NCI-H510A (cell line): ENCODE measurements around the gene ZNF777.
"Not testable (repeated sequence)": the region's sequence is repeated elsewhere in the genome, so short reads cannot be mapped to it uniquely, and the experiment has no call there.

Experiments used
- DNase-seq: peaks from one replicate; lab custom pipeline; 2025; lab: John Stamatoyannopoulos, UW

ZNF777 gene

DNA sequence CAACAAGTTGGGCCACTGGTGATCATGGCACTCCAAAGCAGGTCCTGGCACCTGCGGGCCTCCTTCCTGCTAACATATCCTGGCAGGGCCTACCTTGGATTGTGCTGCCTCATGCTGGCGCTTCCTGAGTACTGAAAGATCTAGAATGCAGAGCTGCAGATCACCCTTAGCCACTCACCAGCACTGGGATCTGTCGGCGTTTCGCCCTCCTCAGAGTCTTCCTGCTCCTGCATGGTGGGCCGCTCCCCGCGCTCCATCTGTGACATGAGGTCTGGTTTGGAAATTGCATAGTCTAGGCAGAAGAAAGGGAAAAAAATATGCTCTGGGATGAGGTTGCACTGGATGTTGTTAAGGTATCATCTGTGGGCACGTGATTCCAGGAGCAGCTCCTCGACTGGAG lies 10.0 kb downstream of the ZNF777 start:
- DNase-seq, result no peak

DNA sequence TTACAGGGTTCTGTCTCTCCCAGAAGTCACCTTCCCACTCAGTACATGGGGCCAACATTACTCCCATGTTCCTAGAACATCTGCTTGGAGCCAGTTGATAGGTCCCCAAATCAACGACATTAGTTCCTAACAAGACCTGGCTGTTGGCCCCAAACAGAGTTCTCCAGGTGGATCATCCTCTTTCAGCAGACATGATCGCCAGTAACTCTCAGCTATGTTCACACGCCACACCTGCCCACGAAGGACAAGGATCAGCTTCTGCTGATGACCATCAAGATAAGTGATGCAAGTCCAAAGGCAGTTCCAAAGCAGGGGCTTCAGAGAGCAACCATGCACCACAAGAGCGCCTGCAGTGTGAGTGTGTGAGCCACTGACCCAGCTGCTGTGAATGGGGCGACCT lies 11.0 kb downstream of the ZNF777 start:
- no peak for DNase-seq

DNA sequence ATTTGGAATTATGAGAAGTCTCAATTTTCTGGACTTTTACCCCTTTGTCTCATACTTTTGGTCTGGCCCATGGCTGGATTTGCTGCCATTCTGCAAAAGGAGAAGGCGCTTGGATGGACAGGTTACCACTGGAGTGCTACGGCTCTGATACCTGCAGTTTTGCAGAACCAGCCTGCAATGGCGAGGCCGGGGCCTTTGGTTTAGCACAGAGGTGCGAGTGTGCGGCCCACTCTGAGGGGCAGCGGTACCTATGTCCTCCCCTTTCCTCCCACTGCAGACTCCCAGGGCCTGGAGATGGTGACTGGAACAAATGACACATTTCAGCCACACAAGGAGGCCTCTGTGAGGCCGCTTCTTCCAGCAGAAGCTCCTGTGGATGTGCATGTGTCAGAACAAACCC lies 11.9 kb downstream of the ZNF777 start:
- no peak for DNase-seq

DNA sequence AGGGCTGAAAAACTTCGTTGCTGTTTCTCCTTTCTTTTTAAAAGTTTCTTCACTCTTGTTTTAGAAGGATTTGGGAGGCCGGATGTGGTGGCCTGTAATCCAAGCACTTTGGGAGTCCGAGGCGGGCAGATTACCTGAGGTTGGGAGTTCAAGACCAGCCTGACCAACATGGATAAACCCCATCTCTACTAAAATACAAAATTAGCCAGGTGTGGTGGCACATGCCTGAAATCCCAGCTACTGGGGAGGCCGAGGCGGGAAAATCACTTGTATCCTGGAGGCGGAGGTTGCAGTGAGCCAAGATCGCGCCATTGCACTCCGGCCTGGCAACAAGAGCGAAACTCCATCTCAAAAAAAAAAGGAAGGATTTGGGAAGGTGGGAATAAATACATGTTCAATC lies 14.8 kb downstream of the ZNF777 start:
- DNase-seq, result not testable (repeated sequence)

DNA sequence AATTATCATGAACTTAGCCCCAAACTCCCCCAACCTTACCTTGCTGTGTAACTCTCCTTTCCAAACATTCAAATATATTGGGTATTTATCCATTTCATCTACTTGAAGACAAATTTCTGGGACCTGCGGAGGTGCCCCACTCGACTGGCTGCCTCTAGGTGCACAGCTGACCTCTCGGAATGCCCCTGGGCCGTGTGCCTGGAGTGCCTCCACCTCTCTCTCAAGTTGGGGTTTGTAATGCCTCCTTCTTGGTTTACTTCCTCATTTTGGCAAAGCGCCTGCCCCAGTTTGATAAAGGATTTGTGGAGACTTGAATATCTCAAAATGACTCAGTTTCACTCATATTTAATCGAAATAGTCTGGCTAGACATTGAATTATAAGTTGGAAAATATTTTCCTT lies 16.6 kb downstream of the ZNF777 start:
- DNase-seq, result no peak

- DNase-seq, result no peak
These were observed 17.3 kb downstream of the ZNF777 start for GRCh38 chr7:149443523-149443922.

DNA sequence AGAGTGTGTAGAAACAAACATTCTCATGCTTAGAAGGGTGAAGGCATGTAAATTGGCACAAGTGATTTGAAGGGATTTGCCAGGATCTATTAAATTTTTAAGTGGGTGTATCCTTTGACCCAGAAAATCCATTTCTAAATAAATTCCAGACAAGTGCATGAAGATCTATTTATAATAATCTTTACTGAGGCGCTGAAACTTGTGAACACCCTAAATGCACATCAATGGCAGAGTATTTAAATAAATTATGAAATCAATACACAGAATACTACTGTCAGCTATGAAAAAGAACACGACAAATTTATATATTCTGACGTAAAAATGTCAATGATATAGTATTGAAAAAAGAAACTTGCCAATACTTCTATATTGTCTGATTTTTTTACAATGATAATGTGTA lies 17.9 kb downstream of the ZNF777 start:
- no peak for DNase-seq

GRCh38 chr7:149440222-149440621 lies 20.6 kb downstream of the ZNF777 start:
- no peak for DNase-seq

- DNase-seq, result no peak
These were observed 24.5 kb downstream of the ZNF777 start for GRCh38 chr7:149436358-149436757.

- no peak for DNase-seq
These were observed 27.7 kb downstream of the ZNF777 start for GRCh38 chr7:149433124-149433523.

- DNase-seq, result no peak
These were observed 28.7 kb downstream of the ZNF777 start for GRCh38 chr7:149432121-149432691.

GRCh38 chr7:149431486-149432120 lies 29.3 kb downstream of the ZNF777 start:
- DNase-seq, result no peak

DNA sequence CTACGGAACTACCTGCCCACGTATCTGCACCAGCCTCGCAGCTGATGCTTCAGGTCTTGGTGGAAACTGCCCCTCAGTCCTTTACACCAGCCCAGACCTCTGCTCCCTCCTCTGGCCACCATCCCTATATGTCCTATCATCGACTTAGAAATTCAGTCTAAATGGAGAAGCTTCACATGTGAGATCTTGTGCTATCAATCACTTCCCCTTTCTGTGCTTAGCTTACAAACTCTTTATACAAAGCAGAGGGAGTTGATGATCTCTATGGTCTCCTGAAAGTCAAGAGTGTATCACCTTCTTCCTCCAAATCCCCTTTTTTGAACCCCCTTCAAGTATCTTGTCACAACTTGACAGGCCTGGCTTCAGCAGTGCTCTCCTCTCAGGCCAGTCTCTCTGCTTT lies 30.7 kb downstream of the ZNF777 start:
- no peak for DNase-seq

GRCh38 chr7:149427893-149428292 lies 33.0 kb downstream of the ZNF777 start:
- DNase-seq, result no peak

DNA sequence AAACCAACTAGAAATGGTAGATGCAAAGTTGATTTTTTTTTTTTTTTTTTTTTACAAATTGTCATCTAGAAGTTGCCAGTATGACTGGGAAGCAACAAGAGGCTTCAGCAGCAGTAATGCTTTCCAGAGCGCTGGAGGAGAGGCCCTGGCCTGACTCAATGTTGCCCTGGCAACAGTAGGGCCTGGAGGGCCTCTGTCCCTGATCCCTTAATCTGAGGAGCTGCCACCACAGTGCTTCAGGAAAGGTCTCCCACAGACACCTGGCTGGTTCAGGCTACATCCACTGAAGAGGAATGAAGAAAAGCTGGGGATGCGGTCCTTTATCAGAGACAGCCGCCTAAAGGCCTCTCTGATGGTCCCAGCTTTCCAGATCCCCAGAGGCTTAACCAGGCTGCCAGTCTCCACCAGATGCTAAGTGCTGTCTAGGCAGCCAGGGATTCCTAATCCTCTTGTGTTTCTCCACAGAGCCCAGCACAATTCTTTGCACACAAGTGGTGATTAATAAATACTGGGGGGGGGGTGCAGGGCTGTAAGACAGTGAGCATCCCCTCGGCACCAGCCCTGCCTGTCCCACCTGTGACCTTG lies 33.7 kb downstream of the ZNF777 start:
- no peak for DNase-seq

DNA sequence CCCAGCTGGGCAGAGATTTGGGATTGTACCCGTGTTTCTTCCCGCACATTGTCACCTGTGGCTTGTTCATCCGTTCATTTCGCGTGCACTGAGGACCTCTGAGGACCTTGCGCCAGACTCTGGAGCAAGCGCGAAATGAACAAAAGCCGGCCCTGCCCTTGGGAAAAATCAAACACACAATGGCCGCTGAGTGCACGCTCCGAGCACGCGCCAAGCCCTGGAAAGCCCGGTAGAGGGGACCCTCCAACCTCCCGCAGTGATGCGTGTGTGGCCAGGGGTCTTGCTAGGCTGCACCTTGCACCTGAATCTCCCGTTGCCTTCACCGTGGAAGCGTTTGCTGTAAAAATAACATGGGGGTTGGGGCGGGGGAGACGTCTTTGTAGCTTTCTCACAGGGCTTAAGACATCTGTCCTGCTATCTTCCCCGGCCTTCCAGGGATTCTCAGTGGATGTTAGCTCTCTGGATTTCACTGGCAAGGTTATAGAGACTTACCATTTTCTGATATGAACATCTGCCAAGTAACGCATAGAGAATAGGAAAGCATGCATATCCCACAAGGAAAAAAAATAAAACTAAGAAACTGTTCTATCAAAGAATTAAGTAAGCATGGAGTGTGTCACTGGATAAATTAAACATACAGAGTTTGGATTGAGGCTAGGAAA lies 37.3 kb downstream of the ZNF777 start:
- no peak for DNase-seq

DNA sequence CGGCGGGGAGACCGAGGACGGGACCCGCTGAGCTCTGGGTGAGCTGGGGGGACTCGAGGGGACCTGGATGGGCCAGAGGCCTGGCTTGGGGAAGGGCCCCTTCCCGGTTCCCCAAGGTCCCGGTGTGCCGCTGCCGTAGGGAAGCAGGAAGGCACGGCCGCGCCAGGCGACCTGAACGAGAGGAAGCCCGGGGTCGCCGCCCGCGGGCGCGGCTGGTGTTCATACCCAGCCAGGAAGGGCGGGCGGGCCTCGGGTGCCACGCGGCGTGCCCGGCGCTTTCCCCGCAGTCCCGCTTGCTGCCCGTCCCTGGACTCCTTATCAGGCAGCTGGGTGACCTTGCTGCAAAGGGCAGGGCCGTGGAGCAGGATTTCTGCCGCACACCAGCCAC lies 38.0 kb downstream of the ZNF777 start:
- DNase-seq, result no peak

DNA sequence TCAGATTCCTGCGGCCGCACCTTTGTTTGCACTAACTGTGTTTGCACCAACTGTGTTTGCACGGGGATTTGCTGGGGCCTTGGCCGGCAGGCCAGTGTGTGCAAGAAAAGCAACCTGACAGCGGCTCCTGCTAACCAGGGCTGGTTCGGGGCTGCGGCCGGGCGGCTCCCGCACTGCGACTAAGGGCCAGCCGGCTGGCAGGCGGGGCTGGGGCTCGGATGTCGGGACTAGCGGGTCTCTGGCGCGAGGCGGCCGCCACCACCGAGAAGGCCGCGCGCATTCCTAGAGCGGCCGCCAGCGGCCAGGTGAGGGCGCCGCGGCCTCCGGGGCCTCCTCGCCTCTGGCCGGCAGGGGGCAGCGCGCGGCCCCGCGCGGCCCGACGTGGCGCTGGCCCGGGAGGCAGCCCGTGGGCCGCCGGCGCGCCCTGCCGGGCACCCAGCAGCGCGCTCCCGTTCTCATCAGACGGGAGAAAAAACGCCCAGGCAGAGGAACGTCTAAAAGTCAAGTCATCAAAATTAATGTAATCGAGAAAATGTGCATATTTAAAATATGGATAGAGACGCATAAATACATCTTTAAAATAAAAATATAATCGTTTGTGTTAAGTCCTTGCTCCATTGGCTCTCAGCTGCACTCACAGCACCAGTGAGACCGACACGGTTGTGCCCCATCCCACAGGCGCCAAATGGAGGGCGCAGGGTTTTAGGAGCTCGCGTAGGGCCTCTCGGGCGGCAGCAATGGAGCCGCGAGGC lies 38.5 kb downstream of the ZNF777 start:
- DNase-seq, result peak; percentile 59

DNA sequence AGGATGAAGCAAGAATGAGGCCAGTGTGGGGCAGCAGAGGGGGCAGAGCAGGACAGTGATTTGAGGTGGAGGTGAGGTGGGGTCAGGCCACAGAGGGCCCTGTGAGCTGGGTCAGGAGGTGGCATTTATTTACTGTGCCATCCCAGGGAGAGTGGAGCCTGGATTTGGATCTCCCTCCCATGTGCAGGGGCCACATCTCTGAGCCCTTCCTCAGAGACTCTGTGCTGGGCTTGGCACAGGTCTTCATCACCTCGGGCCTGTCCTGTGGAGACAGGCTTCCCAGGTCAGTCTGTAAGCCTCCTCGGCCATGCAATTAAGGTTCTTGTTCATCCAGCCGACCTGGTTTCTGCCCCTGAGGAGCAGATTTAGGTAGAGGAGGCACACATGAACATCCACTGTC lies 40.9 kb downstream of the ZNF777 start:
- DNase-seq, result no peak

DNA sequence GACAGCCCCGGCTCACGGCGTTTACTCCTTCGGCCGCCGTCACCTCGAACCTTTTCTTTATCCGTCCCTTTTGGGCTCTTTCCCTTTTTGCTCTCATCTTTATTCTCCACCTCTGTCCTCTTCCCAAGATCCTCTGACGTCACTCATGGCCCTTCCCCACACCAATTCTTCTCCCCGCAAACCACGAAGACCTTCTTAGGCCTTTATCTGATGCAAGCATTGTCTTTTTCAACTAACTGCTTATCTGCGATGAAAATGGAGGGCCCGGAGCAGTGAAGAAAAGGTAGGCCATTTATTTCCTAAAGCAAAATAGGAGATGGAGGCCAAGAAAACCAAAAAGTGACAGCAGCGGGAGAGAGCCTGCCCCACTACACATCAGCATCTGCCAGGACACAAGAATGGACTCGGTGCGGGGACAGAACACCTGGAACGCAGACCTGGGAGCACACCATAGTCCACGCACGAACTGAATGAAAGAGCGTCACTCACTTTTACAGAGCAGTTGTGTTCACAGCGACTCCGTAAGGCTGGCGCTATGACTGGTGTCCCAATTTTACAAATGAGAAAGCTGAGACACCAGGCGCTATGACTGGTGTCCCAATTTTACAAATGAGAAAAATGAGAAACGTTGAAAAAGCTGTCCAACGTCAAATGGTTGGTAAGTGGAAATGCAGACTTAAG lies 45.3 kb downstream of the ZNF777 start:
- no peak for DNase-seq

DNA sequence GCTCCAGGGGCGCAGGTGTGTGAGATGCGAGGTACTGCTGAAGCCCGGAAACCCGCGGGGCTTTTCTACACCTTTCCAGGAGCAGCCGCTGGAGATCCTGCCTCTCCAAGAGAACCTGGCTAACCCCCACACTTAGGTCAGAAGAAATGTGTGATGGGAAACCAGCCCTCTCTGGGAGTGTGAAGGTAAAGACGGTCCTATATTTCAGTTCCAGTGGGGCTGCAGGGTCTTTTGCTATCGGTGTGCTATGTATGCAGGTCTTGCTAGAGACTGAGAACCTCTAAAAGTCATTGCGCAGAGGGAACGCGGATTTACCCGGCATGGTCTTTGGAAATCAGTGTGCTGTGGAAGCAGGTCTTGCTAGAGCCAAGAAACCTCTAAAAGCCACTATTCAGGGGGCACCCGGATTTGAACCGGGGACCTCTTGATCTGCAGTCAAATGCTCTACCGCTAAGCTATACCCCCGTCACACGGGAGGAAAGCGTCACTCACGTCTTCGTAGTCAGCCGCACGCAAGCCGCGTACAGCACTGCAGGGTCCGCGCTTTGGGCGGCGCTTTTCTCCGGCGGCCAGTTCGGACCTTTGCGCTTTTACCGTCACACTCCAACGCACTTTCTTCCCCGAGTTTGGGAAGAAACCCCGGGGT lies 46.0 kb downstream of the ZNF777 start:
- no peak for DNase-seq

DNA sequence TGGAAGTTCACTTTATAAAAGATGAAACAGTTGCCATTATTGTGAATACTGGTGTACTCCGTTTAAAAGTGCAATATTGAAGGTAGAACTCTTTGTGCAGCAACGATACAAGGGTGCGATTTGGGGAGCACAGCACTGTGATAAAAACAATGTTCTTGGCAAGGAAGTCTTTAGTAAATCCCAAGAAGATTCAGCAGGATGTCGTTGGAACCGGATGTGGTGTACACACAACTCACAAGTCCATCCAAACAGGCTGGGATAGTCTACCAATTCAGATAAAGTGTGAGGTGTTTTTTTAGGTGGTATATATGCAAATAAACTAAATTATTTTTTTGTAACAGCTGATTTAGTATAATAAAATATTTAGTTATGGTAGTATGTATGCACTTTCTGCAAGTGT lies 46.7 kb downstream of the ZNF777 start:
- no peak for DNase-seq
